ENCODE measurements around the gene FREM2.

- no peak for TF ChIP-seq CTCF (IDR thresholded peaks at IDR 0.05)
- no peak for TF ChIP-seq POLR2A (IDR thresholded peaks at IDR 0.05)
- TF ChIP-seq POLR2AphosphoS5 (IDR thresholded peaks at IDR 0.05), result no peak
Observed at GRCh38 chr13:38804536-38804935, 117.7 kb downstream of the FREM2 start.

Data from breast epithelium (tissue), 3 donors.